HG03196 (cell line): ENCODE data around the gene DHRS1.
"Not testable (repeated sequence)": the region's sequence is repeated elsewhere in the genome, so short reads cannot be mapped to it uniquely, and the experiment has no call there.

ENCODE experiments used
- ATAC-seq: cut with Tn5 transposase; IDR thresholded peaks from one replicate; pipeline ENCODE4 v1.9.1; 2021; ENCODE audit not compliant: unreplicated experiment

DHRS1 gene

DNA sequence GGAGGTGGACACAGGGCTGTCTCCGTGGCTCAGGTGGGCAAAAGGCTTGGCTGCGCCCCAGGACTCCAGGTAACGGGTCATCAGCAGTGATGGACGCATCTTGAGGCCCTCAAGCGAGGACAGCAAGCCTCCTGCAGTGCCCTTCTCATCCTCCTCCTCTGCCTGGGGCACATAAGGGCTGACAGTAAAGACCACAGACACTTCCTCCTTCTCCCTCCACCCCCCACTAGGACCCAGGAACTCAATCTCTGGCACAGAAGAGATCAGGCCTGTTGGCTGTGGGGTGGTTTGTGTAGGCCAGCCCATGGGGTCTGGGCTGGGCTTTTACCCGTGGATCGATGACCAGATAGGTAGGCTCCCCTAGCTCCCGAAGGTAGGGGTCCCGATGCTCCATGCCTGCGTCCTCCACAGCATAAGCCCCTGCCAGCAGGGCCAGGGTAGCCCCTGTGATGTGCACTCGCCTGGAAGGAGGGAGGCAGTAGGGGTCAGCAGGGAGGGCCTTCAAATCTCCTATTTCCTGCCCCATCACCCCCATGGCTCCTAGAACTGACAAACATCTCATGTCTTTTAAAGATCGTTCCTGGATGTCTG lies 29.6 kb upstream of the DHRS1 start:
- no peak for ATAC-seq

DNA sequence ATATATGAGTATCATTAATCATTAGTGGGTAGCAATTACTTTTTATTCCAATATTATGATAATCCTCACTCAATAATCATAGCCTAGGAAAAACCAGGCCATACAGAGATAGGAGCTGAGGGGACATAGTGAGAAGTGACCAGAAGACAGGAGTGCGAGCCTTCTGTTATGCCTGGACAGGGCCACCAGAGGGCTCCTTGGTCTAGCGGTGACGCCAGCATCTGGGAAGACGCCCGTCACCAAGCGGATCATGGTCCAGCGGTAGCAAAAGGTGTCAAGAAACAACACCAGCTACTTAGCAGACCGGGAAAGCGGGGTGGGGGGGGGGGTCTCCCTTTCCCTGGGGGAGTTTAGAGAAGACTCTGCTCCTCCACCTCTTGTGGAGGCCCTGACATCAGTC lies 28.3 kb upstream of the DHRS1 start:
- ATAC-seq, result not testable (repeated sequence)

DNA sequence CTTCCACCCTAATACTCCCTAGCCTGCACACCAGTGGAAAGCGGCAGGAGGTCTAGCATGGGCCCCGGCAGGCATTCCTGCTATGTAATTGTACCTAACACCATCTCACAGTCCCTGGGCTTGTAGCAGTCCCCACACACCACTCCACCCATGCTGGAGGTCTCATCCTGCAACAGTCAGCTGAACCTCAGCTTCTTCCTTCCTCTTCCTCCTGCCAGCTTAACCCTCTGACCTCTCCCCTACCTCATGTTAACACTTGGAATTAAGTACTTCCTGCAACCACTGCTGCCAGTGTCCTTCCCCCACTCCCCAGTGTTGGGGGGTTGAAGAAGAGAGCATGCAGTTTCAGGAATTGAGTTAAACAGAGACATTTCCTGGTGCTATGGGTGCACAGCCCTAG lies 27.7 kb upstream of the DHRS1 start:
- ATAC-seq, result no peak

DNA sequence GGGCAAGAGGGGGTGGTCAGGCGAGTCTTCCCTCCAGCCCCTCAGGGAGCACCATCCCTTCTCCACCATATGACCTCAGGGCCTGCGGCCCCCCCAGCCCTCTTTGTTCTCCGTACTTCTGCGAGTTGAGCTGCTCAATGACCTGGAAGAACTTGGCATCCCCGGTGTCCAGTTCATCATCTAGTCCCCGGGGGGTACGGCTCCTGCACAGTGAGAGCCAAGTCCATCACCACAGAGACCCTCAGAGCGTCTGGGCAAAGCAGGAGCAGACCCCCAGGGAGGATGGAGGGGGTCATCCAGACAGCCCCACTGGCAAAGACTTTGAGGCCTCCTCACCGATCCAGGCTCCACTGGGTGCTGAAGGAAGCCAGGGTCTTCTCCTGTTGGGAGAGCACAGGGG lies 26.4 kb upstream of the DHRS1 start:
- no peak for ATAC-seq

DNA sequence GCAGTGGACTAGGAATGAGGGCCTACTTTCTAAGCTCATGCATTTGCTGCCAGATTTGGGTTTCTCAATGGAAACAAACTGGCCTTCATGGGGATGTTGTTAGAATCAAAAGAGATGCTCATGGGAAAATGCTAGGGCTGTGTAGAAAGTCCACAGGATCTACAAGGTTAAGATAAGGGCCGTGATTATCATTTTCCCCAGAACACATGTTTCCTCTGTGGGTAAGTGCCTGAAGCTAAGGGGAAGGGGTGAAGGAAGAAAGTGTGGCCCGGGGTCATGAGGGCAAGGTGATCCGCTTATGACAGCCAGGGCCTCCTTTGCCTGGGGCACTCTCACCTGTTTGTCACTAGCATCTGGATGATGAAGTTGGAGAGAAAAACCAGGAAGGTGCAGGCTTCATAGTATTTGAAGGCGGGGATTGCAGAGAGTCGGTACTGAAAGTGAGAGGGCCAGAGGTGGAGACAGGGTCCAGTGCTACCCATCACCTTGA lies 25.5 kb upstream of the DHRS1 start:
- no peak for ATAC-seq

DNA sequence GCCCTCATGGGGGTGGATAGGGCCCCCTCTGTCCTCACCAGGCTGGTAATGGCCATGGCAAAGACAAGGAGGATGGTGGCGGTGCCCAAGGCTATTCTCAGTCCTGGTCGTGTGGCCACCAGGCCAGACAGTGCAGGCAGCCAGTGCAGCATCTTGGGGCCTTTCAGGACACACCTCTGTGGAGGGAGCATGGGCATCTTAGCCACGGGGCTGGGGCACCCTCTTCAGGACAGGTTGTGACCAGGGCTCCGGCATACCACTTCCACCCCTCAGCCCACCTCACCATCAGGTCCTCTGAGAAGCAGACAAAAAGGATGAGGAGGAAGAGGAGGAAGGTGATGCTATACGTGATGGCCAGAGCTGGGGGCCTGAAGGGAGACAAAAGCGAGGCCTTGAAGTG lies 24.4 kb upstream of the DHRS1 start:
- ATAC-seq, result no peak

DNA sequence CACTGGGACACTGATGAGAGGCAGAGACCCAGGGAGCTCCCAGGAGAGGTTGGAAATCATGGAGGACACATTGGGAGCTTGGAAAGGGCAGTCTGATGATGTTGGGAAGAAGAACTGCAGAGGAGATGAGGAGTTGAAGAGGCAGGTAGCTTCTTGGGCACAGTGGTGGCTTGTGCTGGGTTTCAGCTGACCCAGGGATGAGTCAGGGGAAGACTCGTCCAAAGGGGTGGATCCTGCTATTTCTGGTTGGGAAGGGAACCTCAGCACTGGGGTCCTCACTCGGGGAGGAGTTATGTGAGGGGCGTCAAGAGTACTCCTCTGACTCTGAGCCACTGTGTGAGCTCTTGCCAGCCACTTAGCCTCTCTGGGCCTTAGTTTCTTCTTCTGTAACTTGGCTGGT lies 23.8 kb upstream of the DHRS1 start:
- no peak for ATAC-seq

DNA sequence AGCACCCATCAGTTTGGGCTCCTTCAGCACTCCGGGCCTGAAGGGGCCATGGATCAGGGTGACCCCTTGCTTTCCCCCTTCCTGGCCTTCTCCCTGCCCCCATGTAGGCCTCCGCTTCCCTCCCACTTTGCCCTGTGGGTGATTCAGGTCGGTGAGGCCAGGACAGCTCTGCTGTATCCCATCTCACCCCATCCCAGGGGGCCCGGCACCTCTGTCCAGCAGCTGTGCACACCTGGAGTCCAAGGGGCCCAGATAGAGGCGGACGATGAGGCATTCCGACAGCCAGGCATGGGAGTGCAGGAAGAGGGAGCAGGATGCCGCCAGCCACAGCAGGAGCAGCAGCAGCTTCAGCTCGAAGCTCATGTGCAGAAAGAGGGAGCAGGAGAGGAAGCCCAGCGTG lies 23.1 kb upstream of the DHRS1 start:
- no peak for ATAC-seq

DNA sequence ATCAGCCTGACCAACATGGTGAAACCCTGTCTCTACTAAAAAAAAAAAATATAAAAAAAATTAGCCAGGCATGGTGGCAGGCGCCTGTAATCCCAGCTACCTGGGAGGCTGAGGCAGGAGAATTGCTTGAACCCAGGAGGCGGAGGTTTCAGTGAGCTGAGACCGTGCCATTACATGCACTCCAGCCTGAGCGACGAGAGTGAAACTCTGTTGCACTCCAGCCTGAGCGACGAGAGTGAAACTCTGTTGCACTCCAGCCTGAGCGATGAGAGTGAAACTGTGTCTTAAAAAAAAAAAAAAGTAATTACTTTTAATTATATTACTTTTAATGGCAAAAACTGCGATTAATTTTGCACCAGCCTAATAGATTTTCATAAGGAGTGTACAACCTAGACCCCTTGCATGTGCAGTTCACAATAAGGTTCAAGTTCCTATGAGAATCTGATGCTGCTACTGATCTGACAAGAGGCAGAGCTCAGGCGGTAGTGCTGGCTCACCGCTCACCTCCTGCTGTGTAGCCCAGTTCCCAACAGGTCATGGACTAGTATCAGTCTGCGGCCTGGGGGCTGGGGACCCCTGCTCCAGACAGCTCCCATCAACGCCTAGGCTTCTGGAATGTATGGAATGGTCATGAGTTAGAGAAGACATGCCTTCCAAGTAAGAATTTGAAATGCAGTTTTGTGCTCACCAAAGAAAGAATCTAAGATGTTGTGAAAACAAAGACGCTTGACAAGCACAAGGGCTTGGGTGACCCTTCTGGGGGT lies 21.8 kb upstream of the DHRS1 start:
- no peak for ATAC-seq

DNA sequence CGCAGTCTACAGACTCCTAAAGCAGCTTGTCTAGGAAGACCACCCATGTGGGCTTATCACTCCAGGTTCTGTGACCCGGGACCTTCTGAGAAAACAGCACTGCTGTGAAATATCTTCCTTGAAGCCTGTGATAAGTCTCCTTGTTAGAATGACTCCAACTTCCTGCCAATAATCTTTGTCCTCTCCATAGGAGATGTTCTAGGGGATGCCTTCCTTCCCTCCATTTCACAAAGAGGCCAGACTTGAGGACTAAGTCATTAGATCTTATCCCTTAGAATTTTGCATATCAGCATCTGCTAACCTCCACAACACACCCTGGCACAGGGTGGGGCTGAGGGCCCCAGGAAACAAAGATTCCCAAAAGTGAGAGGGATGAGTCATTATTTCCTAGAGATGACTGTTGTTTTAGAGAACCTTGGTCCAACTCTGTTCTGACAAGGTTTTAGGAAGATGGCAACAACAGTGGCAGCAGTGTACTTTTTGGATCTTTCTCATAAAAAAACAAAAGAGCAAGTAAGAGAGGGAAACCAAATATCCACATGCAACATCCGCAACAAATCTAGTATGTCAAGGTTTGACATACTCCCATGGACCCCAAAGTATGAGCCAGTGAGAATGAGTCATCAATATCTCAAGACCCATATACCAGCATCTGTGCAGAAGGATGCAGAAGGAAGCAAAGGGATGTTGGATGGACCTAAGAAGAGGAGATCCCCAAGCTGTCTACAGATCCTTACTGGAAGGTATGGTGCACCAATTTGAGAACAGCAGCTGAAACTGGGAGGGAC lies 17.8 kb upstream of the DHRS1 start:
- ATAC-seq, result no peak

DNA sequence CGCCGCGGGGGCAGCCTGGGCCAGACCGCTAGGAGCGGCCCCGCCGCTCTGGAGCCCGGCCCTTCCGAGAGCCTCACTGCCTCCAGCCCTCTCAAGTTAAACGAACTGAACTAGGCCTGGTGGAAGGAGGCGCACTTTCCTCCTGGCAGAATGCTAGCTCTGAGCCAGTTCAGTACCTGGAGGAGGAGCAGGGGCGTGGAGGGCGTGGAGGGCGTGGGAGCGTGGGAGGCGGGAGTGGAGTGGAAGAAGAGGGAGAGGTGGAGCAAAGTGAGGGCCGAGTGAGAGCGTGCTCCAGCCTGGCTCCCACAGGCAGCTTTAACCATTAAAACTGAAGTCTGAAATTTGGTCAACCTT lies 17.0 kb upstream of the DHRS1 start:
- no peak for ATAC-seq

DNA sequence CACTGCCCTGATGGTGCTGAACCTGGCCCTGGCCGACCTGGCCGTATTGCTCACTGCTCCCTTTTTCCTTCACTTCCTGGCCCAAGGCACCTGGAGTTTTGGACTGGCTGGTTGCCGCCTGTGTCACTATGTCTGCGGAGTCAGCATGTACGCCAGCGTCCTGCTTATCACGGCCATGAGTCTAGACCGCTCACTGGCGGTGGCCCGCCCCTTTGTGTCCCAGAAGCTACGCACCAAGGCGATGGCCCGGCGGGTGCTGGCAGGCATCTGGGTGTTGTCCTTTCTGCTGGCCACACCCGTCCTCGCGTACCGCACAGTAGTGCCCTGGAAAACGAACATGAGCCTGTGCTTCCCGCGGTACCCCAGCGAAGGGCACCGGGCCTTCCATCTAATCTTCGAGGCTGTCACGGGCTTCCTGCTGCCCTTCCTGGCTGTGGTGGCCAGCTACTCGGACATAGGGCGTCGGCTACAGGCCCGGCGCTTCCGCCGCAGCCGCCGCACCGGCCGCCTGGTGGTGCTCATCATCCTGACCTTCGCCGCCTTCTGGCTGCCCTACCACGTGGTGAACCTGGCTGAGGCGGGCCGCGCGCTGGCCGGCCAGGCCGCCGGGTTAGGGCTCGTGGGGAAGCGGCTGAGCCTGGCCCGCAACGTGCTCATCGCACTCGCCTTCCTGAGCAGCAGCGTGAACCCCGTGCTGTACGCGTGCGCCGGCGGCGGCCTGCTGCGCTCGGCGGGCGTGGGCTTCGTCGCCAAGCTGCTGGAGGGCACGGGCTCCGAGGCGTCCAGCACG lies 16.4 kb upstream of the DHRS1 start:
- ATAC-seq, result no peak

DNA sequence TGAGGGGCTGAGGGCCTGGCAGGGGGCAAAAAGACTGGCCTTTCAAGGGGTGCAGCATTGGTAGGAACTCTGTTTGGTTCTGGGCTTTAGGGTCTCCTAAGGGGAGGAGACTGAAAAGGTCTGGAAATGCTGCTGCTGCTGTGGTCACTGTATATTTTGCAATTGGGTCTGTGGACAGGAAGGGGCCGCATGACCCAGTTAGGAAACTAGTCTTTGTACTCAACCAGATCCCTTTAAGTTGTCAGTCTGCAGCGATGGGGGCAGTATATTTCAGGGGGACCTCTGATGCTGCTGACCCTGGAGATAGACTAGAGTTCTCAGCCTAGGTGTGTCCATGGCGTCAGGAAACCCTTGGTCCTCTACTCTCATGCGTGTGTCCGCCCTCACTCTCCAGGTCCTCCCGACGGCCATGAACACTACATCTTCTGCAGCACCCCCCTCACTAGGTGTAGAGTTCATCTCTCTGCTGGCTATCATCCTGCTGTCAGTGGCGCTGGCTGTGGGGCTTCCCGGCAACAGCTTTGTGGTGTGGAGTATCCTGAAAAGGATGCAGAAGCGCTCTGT lies 15.7 kb upstream of the DHRS1 start:
- ATAC-seq, result no peak

DNA sequence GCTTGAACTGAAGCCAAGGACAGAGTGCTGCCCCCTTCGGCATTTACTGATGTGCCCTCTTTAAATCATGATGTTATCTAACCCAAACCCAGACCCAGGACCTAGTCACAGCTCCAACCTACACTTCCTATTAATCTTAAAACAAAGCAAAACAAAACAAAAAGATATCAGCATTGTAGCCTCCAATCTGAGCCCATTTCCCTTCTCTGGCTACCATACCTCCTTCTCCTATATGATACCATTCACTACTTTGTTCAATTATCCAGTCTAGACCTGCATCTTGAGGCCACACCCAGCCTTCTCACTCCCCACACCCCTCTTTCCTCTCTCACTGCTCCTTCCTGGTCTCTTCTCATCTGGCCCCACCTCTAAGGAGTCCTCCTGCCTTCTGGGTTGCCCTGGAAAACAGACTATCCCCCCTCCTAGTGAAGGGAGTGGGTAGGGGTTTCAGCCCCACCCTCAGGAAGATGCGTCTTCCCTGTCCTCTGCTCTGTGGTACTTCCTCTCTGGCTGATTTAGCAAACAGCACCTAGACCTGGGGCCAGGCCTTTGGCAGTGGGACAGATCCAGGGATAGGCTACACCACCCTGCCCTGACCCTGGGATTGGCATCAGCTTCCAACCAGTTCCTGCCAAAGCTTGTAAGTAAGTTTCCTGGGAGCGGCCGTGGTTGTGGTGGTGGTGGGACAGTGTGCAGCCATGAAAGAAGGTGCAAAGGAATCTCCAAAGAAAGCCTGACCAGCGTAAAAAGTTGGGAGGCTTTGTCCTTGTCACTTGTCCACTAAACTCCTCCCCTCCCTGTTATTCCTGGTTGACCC lies 15.0 kb upstream of the DHRS1 start:
- no peak for ATAC-seq

DNA sequence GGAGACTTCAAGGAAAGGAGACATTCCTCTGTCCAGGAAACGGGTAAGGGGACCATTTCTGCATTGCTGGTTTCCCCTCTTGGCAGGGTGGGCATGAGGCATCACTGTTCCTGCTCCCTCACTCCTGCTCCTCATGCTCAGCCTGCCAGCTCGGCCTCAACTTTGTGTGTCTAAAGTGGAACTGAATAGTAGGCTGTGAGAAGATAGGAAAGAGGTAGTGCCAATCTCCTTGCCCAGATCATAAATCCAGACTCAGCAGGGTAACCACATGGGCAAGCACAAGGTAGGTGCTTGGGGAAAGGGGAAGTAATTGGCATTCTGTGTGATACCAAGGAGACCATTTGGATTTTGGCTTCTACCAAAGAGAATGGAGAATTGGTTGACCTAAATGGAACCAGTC lies 14.3 kb upstream of the DHRS1 start:
- ATAC-seq, result no peak

DNA sequence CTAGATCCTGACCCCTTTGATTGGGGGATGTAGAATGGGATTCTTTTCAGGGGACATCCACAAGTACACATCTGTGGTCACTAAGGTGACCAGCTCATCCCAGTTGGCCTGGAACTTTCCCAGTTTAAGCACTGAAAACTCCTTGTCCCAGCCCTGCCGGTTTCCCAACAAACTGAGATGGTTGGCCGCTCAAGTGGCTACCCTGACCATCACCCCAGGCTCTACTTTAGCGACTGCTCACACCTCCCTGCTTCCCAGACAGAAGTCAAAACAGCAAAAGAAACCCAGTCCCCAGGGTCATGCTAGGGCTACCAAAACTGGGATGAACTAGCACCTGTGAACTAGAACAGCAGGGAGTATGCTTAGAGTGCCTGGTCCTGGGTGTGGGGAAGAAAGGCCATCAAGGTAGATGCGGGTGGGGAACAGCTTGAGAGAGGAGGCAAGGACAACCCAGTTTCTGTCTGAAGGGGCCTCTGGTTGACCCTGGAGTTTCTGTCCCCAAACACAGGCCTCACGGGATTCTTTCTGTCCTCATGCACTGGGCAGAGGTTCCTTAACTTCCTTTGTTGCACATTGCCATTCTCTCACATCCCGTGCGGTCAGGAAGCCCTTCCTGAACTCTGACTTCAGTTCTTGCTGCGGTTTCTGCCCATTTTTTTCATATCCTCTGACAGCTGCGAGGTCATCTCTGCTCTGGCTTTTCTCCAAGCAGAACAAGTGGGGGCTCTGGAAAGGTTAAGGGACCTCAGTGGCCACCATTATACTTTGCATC lies 13.3 kb upstream of the DHRS1 start:
- ATAC-seq, result no peak

DNA sequence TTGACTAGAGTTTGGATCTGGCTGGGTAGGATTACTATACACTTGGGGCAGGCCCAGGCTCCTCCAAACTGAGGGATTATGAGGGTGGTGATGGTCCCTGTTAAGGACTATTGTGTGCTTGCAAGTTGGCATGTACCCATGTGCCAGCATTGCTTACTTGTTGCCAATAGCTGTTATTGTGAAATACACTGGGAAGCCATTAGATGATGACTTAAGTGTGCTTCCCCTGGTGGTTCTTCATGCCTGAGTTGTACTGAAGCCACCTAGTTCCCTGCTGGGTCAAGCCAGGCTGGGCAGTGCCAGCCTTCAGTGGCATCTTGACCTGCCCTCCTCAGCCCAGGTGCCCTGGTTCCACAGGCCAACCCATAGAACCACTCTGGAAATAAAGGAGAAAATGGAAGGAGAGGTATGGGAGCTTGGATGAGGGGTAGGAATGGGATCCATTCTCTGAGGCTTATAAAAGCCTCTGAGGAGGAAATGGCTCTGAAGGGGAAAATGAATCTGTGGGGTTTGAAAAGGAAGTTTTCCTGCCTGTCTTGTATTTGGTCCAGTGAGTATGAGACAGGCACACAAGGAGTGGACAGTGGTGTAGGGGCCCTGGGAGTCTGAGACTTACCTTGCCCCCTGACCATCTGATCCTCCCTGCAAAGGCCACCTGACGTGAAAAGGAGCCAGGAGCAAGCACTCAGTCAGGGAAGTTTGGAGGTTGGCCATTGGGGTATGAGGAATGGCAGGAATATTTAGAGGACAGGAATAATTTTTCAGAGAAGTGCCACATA lies 12.4 kb upstream of the DHRS1 start:
- ATAC-seq, result no peak
